WTC11 (cell line): ENCODE measurements around the gene RTN4. TPM values are rescaled to one million over a fixed set of nuclear protein-coding genes. Genes with fewer than 3 reads are reported as not detected.

Experiments
- ATAC-seq: fragments of 200-7000 bp; cut with Tn5 transposase; 2 replicates; pipeline ENCODE4 v1.10.0; 2021; ENCODE audit warnings: mild to moderate bottlenecking, moderate library complexity
- CTCF ChIA-PET: fragments of 300-600 bp; sonication (Branson Sonifier 250); formaldehyde crosslinking; loops from one replicate; lab custom pipeline; 2021; ENCODE audit warnings: antibody characterized with exemption; lab: Charles Lee
- POLR2A ChIA-PET: fragments of 350-600 bp; sonication (Branson Sonifier 250); formaldehyde crosslinking; loops from one replicate; lab custom pipeline; 2021; ENCODE audit warnings: antibody characterized with exemption; lab: Charles Lee
- DNase-seq: peaks from one replicate; pipeline ENCODE4 v3.0.0; 2021; ENCODE audit warnings: low spot score
- H3K27ac Mint-ChIP-seq: 2 replicates; pipeline ENCODE4 v1.8.0; 2021; ENCODE audit warnings: mixed read lengths
- H3K27me3 Mint-ChIP-seq: 2 replicates; pipeline ENCODE4 v1.8.0; 2021; ENCODE audit warnings: low read depth, mild to moderate bottlenecking, moderate library complexity, mixed read lengths
- H3K36me3 Mint-ChIP-seq: 2 replicates; pipeline ENCODE4 v1.8.0; 2021; ENCODE audit warnings: mixed read lengths
- H3K4me1 Mint-ChIP-seq: 2 replicates; pipeline ENCODE4 v1.8.0; 2022; ENCODE audit warnings: mixed read lengths
- H3K4me3 Mint-ChIP-seq: 2 replicates; pipeline ENCODE4 v1.8.0; 2021; ENCODE audit warnings: mild to moderate bottlenecking, moderate library complexity, mixed read lengths
- H3K9me3 Mint-ChIP-seq: 2 replicates; pipeline ENCODE4 v1.8.0; 2021; ENCODE audit warnings: mixed read lengths
- CREM ChIP-seq: sonication (generic); formaldehyde crosslinking; IDR thresholded peaks from 2 replicates; pipeline ENCODE4 v1.8.1; 2022; ENCODE audit warnings: mild to moderate bottlenecking, missing genetic modification reagents, moderate library complexity
- ETV6 ChIP-seq: sonication (generic); formaldehyde crosslinking; IDR thresholded peaks from 2 replicates; pipeline ENCODE4 v1.8.1; 2022; ENCODE audit warnings: mild to moderate bottlenecking, missing genetic modification reagents
- FOXK1 ChIP-seq: sonication (generic); formaldehyde crosslinking; IDR thresholded peaks from 2 replicates; pipeline ENCODE4 v1.8.0; 2022; ENCODE audit warnings: mild to moderate bottlenecking, moderate library complexity, missing genetic modification reagents
- GTF2I ChIP-seq: fragments of 250-450 bp; sonication (Bioruptor Pico); conservative IDR thresholded peaks from 2 replicates; pipeline ENCODE4 v1.4.0; 2021; ENCODE audit warnings: mild to moderate bottlenecking
- JAZF1 ChIP-seq: fragments of 250-450 bp; sonication (Bioruptor Pico); IDR thresholded peaks from 2 replicates; pipeline ENCODE4 v1.9.0; 2021; ENCODE audit warnings: moderate library complexity, mild to moderate bottlenecking, inconsistent platforms
- JUN ChIP-seq: sonication (generic); formaldehyde crosslinking; IDR thresholded peaks from 2 replicates; pipeline ENCODE4 v1.8.0; 2023; ENCODE audit warnings: mild to moderate bottlenecking, missing genetic modification reagents
- SP1 ChIP-seq: sonication (generic); formaldehyde crosslinking; conservative IDR thresholded peaks from 2 replicates; pipeline ENCODE4 v1.8.1; 2022; ENCODE audit warnings: missing genetic modification reagents
- TEAD1 ChIP-seq: sonication (generic); formaldehyde crosslinking; IDR thresholded peaks from 2 replicates; pipeline ENCODE4 v1.8.0; 2022; ENCODE audit warnings: mild to moderate bottlenecking, missing genetic modification reagents
- ZNF219 ChIP-seq: sonication (generic); formaldehyde crosslinking; IDR thresholded peaks from 2 replicates; pipeline ENCODE4 v1.8.0; 2023; ENCODE audit warnings: missing genetic modification reagents, mild to moderate bottlenecking, borderline replicate concordance
- ZNF263 ChIP-seq: sonication (generic); formaldehyde crosslinking; IDR thresholded peaks from 2 replicates; pipeline ENCODE4 v1.8.1; 2022; ENCODE audit warnings: low read depth, mild to moderate bottlenecking, moderate library complexity, missing genetic modification reagents
- ZNF423 ChIP-seq: fragments of 250-450 bp; sonication (Bioruptor Pico); IDR thresholded peaks from 2 replicates; pipeline ENCODE4 v2.1.2; 2022; ENCODE audit warnings: mild to moderate bottlenecking, moderate library complexity
- total RNA-seq: library from RNA; stranded (reverse); gene quantifications from 3 replicates; pipeline ENCODE4 v1.2.3, GENCODE V29; 2021
- TF ChIP-seq, protein P1 (sequence below): fragments of 250-450 bp; sonication (Bioruptor Pico); IDR thresholded peaks from 2 replicates; pipeline ENCODE4 v1.9.0; 2021; ENCODE audit warnings: mild to moderate bottlenecking, borderline replicate concordance
- TF ChIP-seq, protein P2 (sequence below): sonication (generic); formaldehyde crosslinking; IDR thresholded peaks from 2 replicates; pipeline ENCODE4 v1.8.0; 2022; ENCODE audit warnings: mild to moderate bottlenecking, missing genetic modification reagents
- TF ChIP-seq, protein P3 (sequence below): sonication (generic); formaldehyde crosslinking; IDR thresholded peaks from 2 replicates; pipeline ENCODE4 v1.8.1; 2022; ENCODE audit warnings: mild to moderate bottlenecking, moderate library complexity, missing genetic modification reagents
- TF ChIP-seq, protein P4 (sequence below): sonication (generic); formaldehyde crosslinking; IDR thresholded peaks from 2 replicates; pipeline ENCODE4 v1.8.0; 2022; ENCODE audit warnings: mild to moderate bottlenecking, missing genetic modification reagents
- TF ChIP-seq, protein P5 (sequence below): sonication (generic); formaldehyde crosslinking; IDR thresholded peaks from 2 replicates; pipeline ENCODE4 v1.8.1; 2022; ENCODE audit warnings: mild to moderate bottlenecking, missing genetic modification reagents, moderate library complexity, borderline replicate concordance
- TF ChIP-seq, protein P6 (sequence below): sonication (generic); formaldehyde crosslinking; IDR thresholded peaks from 2 replicates; pipeline ENCODE4 v1.8.0; 2023; ENCODE audit warnings: mild to moderate bottlenecking, missing genetic modification reagents

The RTN4 gene
- total RNA-seq, 1 experiment from 2014 or later = 202 TPM

DNA sequence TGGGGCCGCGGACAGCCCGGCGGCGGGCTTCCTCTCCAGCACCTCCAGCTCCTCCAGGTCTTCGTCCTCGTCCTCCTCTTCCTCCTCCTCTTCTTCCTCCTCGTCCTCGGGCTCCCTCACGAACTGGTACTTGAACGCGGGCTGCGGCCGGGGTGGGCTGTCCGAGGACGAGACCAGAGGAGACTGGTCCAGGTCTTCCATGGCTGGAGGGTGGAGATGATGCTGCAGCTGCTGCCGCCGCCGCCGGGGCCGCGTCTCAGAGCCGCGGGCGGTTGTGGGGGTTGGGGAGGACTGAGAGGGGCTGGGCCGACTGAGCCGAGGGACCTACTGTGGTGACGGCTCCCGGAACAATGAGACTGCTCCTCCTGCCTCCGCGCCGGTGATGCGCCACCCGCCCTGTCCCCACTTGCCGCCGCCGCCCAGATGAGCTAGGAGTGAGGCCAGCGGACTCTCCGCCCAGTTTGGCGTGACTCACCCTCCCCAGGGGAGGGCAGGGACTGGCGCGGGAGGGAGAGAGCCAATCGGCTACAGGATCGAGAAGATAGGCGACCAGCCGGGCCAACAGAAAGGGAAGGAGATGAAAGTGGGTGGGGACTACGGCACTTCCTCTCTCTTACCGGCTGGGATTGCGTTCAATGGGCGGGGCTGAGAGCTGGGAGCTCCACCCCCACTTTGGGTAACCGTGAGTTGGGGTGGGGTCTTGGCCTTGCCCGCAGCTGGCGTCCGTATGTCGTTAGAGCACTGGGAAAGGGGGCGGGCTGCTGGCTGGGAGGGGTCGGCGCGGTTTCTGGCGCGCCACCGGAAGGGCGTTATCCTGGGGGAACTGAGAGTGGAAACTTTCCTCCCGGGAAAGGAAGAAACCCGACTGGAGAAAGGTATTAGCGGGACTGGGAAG lies at the start of gene RTN4 (continued):
- TF ChIP-seq ZNF423 (CRISPR knock-in tag) = no peak
- peak; percentile 97 for TF ChIP-seq SP1 (CRISPR knock-in tag)
- no peak; the same call in 1 of the 2 replicates for TF ChIP-seq ZNF219 (CRISPR knock-in tag)
- TF ChIP-seq CREM (CRISPR knock-in tag) = peak; percentile 53; the same call in 1 of the 2 replicates
- TF ChIP-seq ZNF263 (CRISPR knock-in tag) = peak; percentile 90
- TF ChIP-seq, protein P1, sequence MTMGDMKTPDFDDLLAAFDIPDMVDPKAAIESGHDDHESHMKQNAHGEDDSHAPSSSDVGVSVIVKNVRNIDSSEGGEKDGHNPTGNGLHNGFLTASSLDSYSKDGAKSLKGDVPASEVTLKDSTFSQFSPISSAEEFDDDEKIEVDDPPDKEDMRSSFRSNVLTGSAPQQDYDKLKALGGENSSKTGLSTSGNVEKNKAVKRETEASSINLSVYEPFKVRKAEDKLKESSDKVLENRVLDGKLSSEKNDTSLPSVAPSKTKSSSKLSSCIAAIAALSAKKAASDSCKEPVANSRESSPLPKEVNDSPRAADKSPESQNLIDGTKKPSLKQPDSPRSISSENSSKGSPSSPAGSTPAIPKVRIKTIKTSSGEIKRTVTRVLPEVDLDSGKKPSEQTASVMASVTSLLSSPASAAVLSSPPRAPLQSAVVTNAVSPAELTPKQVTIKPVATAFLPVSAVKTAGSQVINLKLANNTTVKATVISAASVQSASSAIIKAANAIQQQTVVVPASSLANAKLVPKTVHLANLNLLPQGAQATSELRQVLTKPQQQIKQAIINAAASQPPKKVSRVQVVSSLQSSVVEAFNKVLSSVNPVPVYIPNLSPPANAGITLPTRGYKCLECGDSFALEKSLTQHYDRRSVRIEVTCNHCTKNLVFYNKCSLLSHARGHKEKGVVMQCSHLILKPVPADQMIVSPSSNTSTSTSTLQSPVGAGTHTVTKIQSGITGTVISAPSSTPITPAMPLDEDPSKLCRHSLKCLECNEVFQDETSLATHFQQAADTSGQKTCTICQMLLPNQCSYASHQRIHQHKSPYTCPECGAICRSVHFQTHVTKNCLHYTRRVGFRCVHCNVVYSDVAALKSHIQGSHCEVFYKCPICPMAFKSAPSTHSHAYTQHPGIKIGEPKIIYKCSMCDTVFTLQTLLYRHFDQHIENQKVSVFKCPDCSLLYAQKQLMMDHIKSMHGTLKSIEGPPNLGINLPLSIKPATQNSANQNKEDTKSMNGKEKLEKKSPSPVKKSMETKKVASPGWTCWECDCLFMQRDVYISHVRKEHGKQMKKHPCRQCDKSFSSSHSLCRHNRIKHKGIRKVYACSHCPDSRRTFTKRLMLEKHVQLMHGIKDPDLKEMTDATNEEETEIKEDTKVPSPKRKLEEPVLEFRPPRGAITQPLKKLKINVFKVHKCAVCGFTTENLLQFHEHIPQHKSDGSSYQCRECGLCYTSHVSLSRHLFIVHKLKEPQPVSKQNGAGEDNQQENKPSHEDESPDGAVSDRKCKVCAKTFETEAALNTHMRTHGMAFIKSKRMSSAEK = no peak
- no peak for TF ChIP-seq JUN (CRISPR knock-in tag)
- no peak for TF ChIP-seq JAZF1 (CRISPR knock-in tag)
- TF ChIP-seq, protein P2, sequence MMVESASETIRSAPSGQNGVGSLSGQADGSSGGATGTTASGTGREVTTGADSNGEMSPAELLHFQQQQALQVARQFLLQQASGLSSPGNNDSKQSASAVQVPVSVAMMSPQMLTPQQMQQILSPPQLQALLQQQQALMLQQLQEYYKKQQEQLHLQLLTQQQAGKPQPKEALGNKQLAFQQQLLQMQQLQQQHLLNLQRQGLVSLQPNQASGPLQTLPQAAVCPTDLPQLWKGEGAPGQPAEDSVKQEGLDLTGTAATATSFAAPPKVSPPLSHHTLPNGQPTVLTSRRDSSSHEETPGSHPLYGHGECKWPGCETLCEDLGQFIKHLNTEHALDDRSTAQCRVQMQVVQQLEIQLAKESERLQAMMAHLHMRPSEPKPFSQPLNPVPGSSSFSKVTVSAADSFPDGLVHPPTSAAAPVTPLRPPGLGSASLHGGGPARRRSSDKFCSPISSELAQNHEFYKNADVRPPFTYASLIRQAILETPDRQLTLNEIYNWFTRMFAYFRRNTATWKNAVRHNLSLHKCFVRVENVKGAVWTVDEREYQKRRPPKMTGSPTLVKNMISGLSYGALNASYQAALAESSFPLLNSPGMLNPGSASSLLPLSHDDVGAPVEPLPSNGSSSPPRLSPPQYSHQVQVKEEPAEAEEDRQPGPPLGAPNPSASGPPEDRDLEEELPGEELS = peak; percentile 87
- peak; percentile 89; the same call in 1 of the 2 replicates for TF ChIP-seq TEAD1 (CRISPR knock-in tag)
- TF ChIP-seq, protein P3, sequence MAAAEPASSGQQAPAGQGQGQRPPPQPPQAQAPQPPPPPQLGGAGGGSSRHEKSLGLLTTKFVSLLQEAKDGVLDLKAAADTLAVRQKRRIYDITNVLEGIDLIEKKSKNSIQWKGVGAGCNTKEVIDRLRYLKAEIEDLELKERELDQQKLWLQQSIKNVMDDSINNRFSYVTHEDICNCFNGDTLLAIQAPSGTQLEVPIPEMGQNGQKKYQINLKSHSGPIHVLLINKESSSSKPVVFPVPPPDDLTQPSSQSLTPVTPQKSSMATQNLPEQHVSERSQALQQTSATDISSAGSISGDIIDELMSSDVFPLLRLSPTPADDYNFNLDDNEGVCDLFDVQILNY (CRISPR knock-in tag) = peak; percentile 90; the same call in 1 of the 2 replicates
- peak; percentile 63; the same call in 1 of the 2 replicates for TF ChIP-seq ETV6
- TF ChIP-seq, protein P4, sequence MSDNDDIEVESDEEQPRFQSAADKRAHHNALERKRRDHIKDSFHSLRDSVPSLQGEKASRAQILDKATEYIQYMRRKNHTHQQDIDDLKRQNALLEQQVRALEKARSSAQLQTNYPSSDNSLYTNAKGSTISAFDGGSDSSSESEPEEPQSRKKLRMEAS (CRISPR knock-in tag) = peak; percentile 77; the same call in 1 of the 2 replicates

DNA sequence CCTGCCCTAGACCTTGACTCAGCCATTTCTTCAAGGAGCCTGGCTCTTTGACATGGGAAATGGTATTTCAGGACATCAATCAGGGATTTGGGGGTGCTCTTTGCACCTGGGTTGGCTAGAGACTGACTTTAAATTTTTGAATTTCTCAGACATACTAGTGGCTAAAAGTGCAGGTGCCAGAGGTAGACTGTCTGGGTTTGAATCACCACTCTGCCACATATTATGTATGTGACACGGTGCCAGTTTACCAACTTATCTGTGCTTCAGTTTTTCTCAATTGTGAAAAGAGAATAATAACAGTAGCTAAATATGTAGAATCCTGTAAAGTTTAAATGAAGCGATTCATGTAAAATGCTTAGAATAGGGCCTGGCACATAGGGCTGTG lies 49.2 kb upstream of the RTN4 start:
- Mint-ChIP-seq H3K9me3 (no peaks in the 10 kb centered on the region), H3K27me3 (no peaks in the 10 kb centered on the region), H3K4me1 (peaks cover 3% of the 10 kb centered on the region; the same call in 1 of the 2 replicates), H3K27ac (no peak overlapping the region), H3K4me3 (no peak overlapping the region), H3K36me3 (no peaks in the 10 kb centered on the region)
- ChIA-PET POLR2A (interaction anchor here (1.0 kb wide), 1 partner anchor 49 kb away, joined by 3 read pairs; the partner anchor contains the start of gene RTN4), CTCF (no interaction called here)
- TF ChIP-seq FOXK1 (CRISPR knock-in tag) = no peak
- TF ChIP-seq GTF2I (CRISPR knock-in tag) = no peak
- TF ChIP-seq, protein P5, sequence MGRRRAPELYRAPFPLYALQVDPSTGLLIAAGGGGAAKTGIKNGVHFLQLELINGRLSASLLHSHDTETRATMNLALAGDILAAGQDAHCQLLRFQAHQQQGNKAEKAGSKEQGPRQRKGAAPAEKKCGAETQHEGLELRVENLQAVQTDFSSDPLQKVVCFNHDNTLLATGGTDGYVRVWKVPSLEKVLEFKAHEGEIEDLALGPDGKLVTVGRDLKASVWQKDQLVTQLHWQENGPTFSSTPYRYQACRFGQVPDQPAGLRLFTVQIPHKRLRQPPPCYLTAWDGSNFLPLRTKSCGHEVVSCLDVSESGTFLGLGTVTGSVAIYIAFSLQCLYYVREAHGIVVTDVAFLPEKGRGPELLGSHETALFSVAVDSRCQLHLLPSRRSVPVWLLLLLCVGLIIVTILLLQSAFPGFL (CRISPR knock-in tag) = no peak
- TF ChIP-seq, protein P6, sequence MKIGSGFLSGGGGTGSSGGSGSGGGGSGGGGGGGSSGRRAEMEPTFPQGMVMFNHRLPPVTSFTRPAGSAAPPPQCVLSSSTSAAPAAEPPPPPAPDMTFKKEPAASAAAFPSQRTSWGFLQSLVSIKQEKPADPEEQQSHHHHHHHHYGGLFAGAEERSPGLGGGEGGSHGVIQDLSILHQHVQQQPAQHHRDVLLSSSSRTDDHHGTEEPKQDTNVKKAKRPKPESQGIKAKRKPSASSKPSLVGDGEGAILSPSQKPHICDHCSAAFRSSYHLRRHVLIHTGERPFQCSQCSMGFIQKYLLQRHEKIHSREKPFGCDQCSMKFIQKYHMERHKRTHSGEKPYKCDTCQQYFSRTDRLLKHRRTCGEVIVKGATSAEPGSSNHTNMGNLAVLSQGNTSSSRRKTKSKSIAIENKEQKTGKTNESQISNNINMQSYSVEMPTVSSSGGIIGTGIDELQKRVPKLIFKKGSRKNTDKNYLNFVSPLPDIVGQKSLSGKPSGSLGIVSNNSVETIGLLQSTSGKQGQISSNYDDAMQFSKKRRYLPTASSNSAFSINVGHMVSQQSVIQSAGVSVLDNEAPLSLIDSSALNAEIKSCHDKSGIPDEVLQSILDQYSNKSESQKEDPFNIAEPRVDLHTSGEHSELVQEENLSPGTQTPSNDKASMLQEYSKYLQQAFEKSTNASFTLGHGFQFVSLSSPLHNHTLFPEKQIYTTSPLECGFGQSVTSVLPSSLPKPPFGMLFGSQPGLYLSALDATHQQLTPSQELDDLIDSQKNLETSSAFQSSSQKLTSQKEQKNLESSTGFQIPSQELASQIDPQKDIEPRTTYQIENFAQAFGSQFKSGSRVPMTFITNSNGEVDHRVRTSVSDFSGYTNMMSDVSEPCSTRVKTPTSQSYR = no peak
- DNase-seq (no peak), ATAC-seq (no peak)
